Type B pancreatic cell (in vitro differentiated cells): ENCODE data around the gene ZNF175. TPM values are rescaled to one million over a fixed set of nuclear protein-coding genes. Genes with fewer than 3 reads are reported as not detected.

Experiments used
- DNase-seq: peaks from one replicate; pipeline ENCODE4 v3.0.0; 2021; ENCODE audit warnings: mixed read lengths; ENCODE audit not compliant: unreplicated experiment; ENCODE audit errors: extremely low spot score
- H3K27ac Mint-ChIP-seq: 2 replicates; pipeline ENCODE4 v1.8.0; 2021; ENCODE audit warnings: mild to moderate bottlenecking, mixed read lengths
- H3K27me3 Mint-ChIP-seq: 2 replicates; pipeline ENCODE4 v1.8.0; 2021; ENCODE audit warnings: mixed read lengths
- H3K36me3 Mint-ChIP-seq: 2 replicates; pipeline ENCODE4 v1.8.0; 2021; ENCODE audit warnings: mixed read lengths
- H3K4me1 Mint-ChIP-seq: one replicate; pipeline ENCODE4 v1.8.0; 2021; ENCODE audit warnings: mixed read lengths; ENCODE audit not compliant: unreplicated experiment
- H3K4me3 Mint-ChIP-seq: 2 replicates; pipeline ENCODE4 v1.8.0; 2021; ENCODE audit warnings: mild to moderate bottlenecking, mixed read lengths
- H3K9me3 Mint-ChIP-seq: 2 replicates; pipeline ENCODE4 v1.8.0; 2021; ENCODE audit warnings: mixed read lengths
- CTCF ChIP-seq: fragments of 200-600 bp; sonication (generic); conservative IDR thresholded peaks from 2 replicates; pipeline ENCODE4 v1.5.0; 2021; ENCODE audit warnings: antibody characterized with exemption, mild to moderate bottlenecking
- total RNA-seq: library from RNA; stranded (reverse); gene quantifications from 2 replicates; pipeline ENCODE4 v1.2.1, GENCODE V29; 2021; ENCODE audit warnings: low replicate concordance

The ZNF175 gene
- total RNA-seq, 1 donor from 2014 or later, result 14.0 TPM

- Mint-ChIP-seq H3K9me3 (no peaks in the 10 kb centered on the region), H3K27me3 (peaks cover 2% of the 10 kb centered on the region)
These were observed 27.3 kb downstream of the ZNF175 start for GRCh38 chr19:51598159-51598915.

GRCh38 chr19:51599084-51599483 is 28.0 kb downstream of the ZNF175 start:
- no peak for TF ChIP-seq CTCF
- DNase-seq, result no peak
- Mint-ChIP-seq H3K36me3 (no peaks in the 10 kb centered on the region), H3K9me3 (no peaks in the 10 kb centered on the region), H3K4me3 (no peak overlapping the region), H3K4me1 (peaks cover 7% of the 10 kb centered on the region), H3K27me3 (peaks cover 2% of the 10 kb centered on the region), H3K27ac (no peak overlapping the region)

More at GRCh38 chr19:51598159-51598915, 27.3 kb downstream of the ZNF175 start:
- DNase-seq, result no peak
- no peak for TF ChIP-seq CTCF
- H3K27ac Mint-ChIP-seq, result no peak overlapping the region
- H3K36me3 Mint-ChIP-seq, result no peaks in the 10 kb centered on the region
- H3K4me1 Mint-ChIP-seq, result peaks cover 10% of the 10 kb centered on the region
- H3K4me3 Mint-ChIP-seq, result no peak overlapping the region

- peaks cover 2% of the 10 kb centered on the region for H3K27me3 Mint-ChIP-seq
- H3K9me3 Mint-ChIP-seq, result no peaks in the 10 kb centered on the region
- H3K36me3 Mint-ChIP-seq, result no peaks in the 10 kb centered on the region
- H3K27ac Mint-ChIP-seq, result no peak overlapping the region
- DNase-seq, result no peak
- no peak overlapping the region for H3K4me3 Mint-ChIP-seq
- H3K4me1 Mint-ChIP-seq, result no peaks in the 10 kb centered on the region
- TF ChIP-seq CTCF, result no peak
These were observed 30.0 kb downstream of the ZNF175 start for GRCh38 chr19:51600940-51601580.

GRCh38 chr19:51602189-51602854 is 31.2 kb downstream of the ZNF175 start:
- Mint-ChIP-seq H3K36me3 (no peaks in the 10 kb centered on the region), H3K4me1 (no peaks in the 10 kb centered on the region), H3K27me3 (peaks cover 2% of the 10 kb centered on the region), H3K9me3 (no peaks in the 10 kb centered on the region), H3K4me3 (no peak overlapping the region), H3K27ac (no peak overlapping the region)
- DNase-seq, result no peak
- no peak for TF ChIP-seq CTCF

- H3K27ac Mint-ChIP-seq, result no peak overlapping the region
- H3K36me3 Mint-ChIP-seq, result no peaks in the 10 kb centered on the region
- no peaks in the 10 kb centered on the region for H3K9me3 Mint-ChIP-seq
- no peak overlapping the region for H3K4me3 Mint-ChIP-seq
- no peaks in the 10 kb centered on the region for H3K4me1 Mint-ChIP-seq
- no peak for TF ChIP-seq CTCF
- peaks cover 2% of the 10 kb centered on the region for H3K27me3 Mint-ChIP-seq
- no peak for DNase-seq
These were observed 36.0 kb downstream of the ZNF175 start for GRCh38 chr19:51607077-51607476.
